ENCODE measurements around the gene ZBTB5.
A peak's percentile ranks its signal among the peaks of the same experiment; 100 is the strongest.
"Not testable (repeated sequence)": the region's sequence is repeated elsewhere in the genome, so short reads cannot be mapped to it uniquely, and the experiment has no call there.

Gene ZBTB5

GRCh38 chr9:37480759-37481158 is 15.5 kb upstream of the ZBTB5 start:
- Histone ChIP-seq H3K27me3 (ENCODE audit: control insufficient read depth, insufficient read depth, low read length) (no peaks in the 10 kb centered on the region), H3K9me3 (ENCODE audit: control insufficient read depth, low read depth, low read length) (no peaks in the 10 kb centered on the region), H3K27ac (ENCODE audit: low read length) (no peak overlapping the region), H3K4me3 (ENCODE audit: low read length) (no peak overlapping the region), H3K36me3 (ENCODE audit: control insufficient read depth, low read depth, low read length) (no peaks in the 10 kb centered on the region), H3K9ac (ENCODE audit: low read length) (no peak overlapping the region), H3K4me1 (ENCODE audit: control insufficient read depth, low read depth, low read length) (no peaks in the 10 kb centered on the region)

- not testable (repeated sequence) for H3K9ac ChIP-seq (ENCODE audit: low read length); H3K27me3 ChIP-seq (ENCODE audit: control insufficient read depth, insufficient read depth, low read length); H3K9me3 ChIP-seq (ENCODE audit: control insufficient read depth, low read depth, low read length); H3K36me3 ChIP-seq (ENCODE audit: control insufficient read depth, low read depth, low read length); H3K4me3 ChIP-seq (ENCODE audit: low read length); H3K4me1 ChIP-seq (ENCODE audit: control insufficient read depth, low read depth, low read length); H3K27ac ChIP-seq (ENCODE audit: low read length)
Measured at GRCh38 chr9:37477987-37478619, 12.9 kb upstream of the ZBTB5 start.

GRCh38 chr9:37477443-37477842 is 12.2 kb upstream of the ZBTB5 start:
- H3K36me3 ChIP-seq (ENCODE audit: control insufficient read depth, low read depth, low read length); H3K4me1 ChIP-seq (ENCODE audit: control insufficient read depth, low read depth, low read length); H3K9me3 ChIP-seq (ENCODE audit: control insufficient read depth, low read depth, low read length); H3K27ac ChIP-seq (ENCODE audit: low read length); H3K4me3 ChIP-seq (ENCODE audit: low read length); H3K27me3 ChIP-seq (ENCODE audit: control insufficient read depth, insufficient read depth, low read length); H3K9ac ChIP-seq (ENCODE audit: low read length): not testable (repeated sequence)

- Histone ChIP-seq H3K4me3 (ENCODE audit: low read length) (no peak overlapping the region), H3K27me3 (ENCODE audit: control insufficient read depth, insufficient read depth, low read length) (no peaks in the 10 kb centered on the region), H3K9me3 (ENCODE audit: control insufficient read depth, low read depth, low read length) (peaks cover 6% of the 10 kb centered on the region), H3K4me1 (ENCODE audit: control insufficient read depth, low read depth, low read length) (peaks cover 9% of the 10 kb centered on the region), H3K9ac (ENCODE audit: low read length) (no peak overlapping the region), H3K36me3 (ENCODE audit: control insufficient read depth, low read depth, low read length) (no peaks in the 10 kb centered on the region), H3K27ac (ENCODE audit: low read length) (no peak overlapping the region)
Measured at GRCh38 chr9:37476930-37477329, 11.7 kb upstream of the ZBTB5 start.

GRCh38 chr9:37474438-37474837 is 9.2 kb upstream of the ZBTB5 start:
- no peak overlapping the region for H3K27ac ChIP-seq (ENCODE audit: low read length)
- H3K4me1 ChIP-seq (ENCODE audit: control insufficient read depth, low read depth, low read length) = peaks cover 19% of the 10 kb centered on the region
- H3K9ac ChIP-seq (ENCODE audit: low read length) = no peak overlapping the region
- no peak overlapping the region for H3K4me3 ChIP-seq (ENCODE audit: low read length)
- H3K9me3 ChIP-seq (ENCODE audit: control insufficient read depth, low read depth, low read length) = peaks cover 6% of the 10 kb centered on the region
- H3K27me3 ChIP-seq (ENCODE audit: control insufficient read depth, insufficient read depth, low read length) = no peaks in the 10 kb centered on the region
- no peaks in the 10 kb centered on the region for H3K36me3 ChIP-seq (ENCODE audit: control insufficient read depth, low read depth, low read length)

- H3K4me1 ChIP-seq (ENCODE audit: control insufficient read depth, low read depth, low read length) = peaks cover 19% of the 10 kb centered on the region
- H3K9me3 ChIP-seq (ENCODE audit: control insufficient read depth, low read depth, low read length); H3K4me3 ChIP-seq (ENCODE audit: low read length); H3K9ac ChIP-seq (ENCODE audit: low read length); H3K27me3 ChIP-seq (ENCODE audit: control insufficient read depth, insufficient read depth, low read length); H3K36me3 ChIP-seq (ENCODE audit: control insufficient read depth, low read depth, low read length); H3K27ac ChIP-seq (ENCODE audit: low read length): not testable (repeated sequence)
Measured at GRCh38 chr9:37473982-37474381, 8.7 kb upstream of the ZBTB5 start.

GRCh38 chr9:37471942-37472684 is 6.9 kb upstream of the ZBTB5 start:
- H3K4me3 ChIP-seq (ENCODE audit: low read length) = peak overlapping the region; percentile 4
- H3K27me3 ChIP-seq (ENCODE audit: control insufficient read depth, insufficient read depth, low read length) = no peaks in the 10 kb centered on the region
- H3K36me3 ChIP-seq (ENCODE audit: control insufficient read depth, low read depth, low read length) = no peaks in the 10 kb centered on the region
- peaks cover 6% of the 10 kb centered on the region for H3K9me3 ChIP-seq (ENCODE audit: control insufficient read depth, low read depth, low read length)
- peak overlapping the region; percentile 57 for H3K9ac ChIP-seq (ENCODE audit: low read length)
- H3K27ac ChIP-seq (ENCODE audit: low read length) = peak overlapping the region; percentile 44
- H3K4me1 ChIP-seq (ENCODE audit: control insufficient read depth, low read depth, low read length) = peaks cover 19% of the 10 kb centered on the region

GRCh38 chr9:37468620-37469019 is 3.4 kb upstream of the ZBTB5 start:
- Histone ChIP-seq H3K27me3 (ENCODE audit: control insufficient read depth, insufficient read depth, low read length) (no peaks in the 10 kb centered on the region), H3K4me3 (ENCODE audit: low read length) (no peak overlapping the region), H3K9me3 (ENCODE audit: control insufficient read depth, low read depth, low read length) (no peaks in the 10 kb centered on the region), H3K9ac (ENCODE audit: low read length) (no peak overlapping the region), H3K36me3 (ENCODE audit: control insufficient read depth, low read depth, low read length) (no peaks in the 10 kb centered on the region), H3K4me1 (ENCODE audit: control insufficient read depth, low read depth, low read length) (peaks cover 29% of the 10 kb centered on the region), H3K27ac (ENCODE audit: low read length) (no peak overlapping the region)

GRCh38 chr9:37467530-37467929 is 2.3 kb upstream of the ZBTB5 start:
- not testable (repeated sequence) for H3K27me3 ChIP-seq (ENCODE audit: control insufficient read depth, insufficient read depth, low read length); H3K9ac ChIP-seq (ENCODE audit: low read length); H3K27ac ChIP-seq (ENCODE audit: low read length); H3K9me3 ChIP-seq (ENCODE audit: control insufficient read depth, low read depth, low read length); H3K4me3 ChIP-seq (ENCODE audit: low read length); H3K36me3 ChIP-seq (ENCODE audit: control insufficient read depth, low read depth, low read length)
- peaks cover 29% of the 10 kb centered on the region for H3K4me1 ChIP-seq (ENCODE audit: control insufficient read depth, low read depth, low read length)

- Histone ChIP-seq H3K9me3 (ENCODE audit: control insufficient read depth, low read depth, low read length) (no peaks in the 10 kb centered on the region), H3K36me3 (ENCODE audit: control insufficient read depth, low read depth, low read length) (no peaks in the 10 kb centered on the region), H3K4me3 (ENCODE audit: low read length) (peak overlapping the region; percentile 97), H3K4me1 (ENCODE audit: control insufficient read depth, low read depth, low read length) (peaks cover 16% of the 10 kb centered on the region), H3K27ac (ENCODE audit: low read length) (peak overlapping the region; percentile 98), H3K27me3 (ENCODE audit: control insufficient read depth, insufficient read depth, low read length) (no peaks in the 10 kb centered on the region), H3K9ac (ENCODE audit: low read length) (peak overlapping the region; percentile 100)
Measured at GRCh38 chr9:37466037-37466709, 923 bp upstream of the ZBTB5 start.

GRCh38 chr9:37464426-37465248 is 613 bp downstream of the ZBTB5 start:
- no peaks in the 10 kb centered on the region for H3K36me3 ChIP-seq (ENCODE audit: control insufficient read depth, low read depth, low read length)
- peak overlapping the region; percentile 97 for H3K4me3 ChIP-seq (ENCODE audit: low read length)
- H3K9ac ChIP-seq (ENCODE audit: low read length) = peak overlapping the region; percentile 93
- peak overlapping the region; percentile 88 for H3K27ac ChIP-seq (ENCODE audit: low read length)
- no peaks in the 10 kb centered on the region for H3K9me3 ChIP-seq (ENCODE audit: control insufficient read depth, low read depth, low read length)
- H3K27me3 ChIP-seq (ENCODE audit: control insufficient read depth, insufficient read depth, low read length) = no peaks in the 10 kb centered on the region
- peaks cover 13% of the 10 kb centered on the region for H3K4me1 ChIP-seq (ENCODE audit: control insufficient read depth, low read depth, low read length)

Measured in iPS-18a (cell line).